Activated naive CD8-positive, alpha-beta T cell treated with anti-CD3 and anti-CD28 coated beads, Interleukin-2, amount 10 ng/mL, durations not matched to agents 7 days and 5 days (primary cell): ENCODE data around the gene KCNMA1. TPM values are rescaled to one million over a fixed set of nuclear protein-coding genes. Genes with fewer than 3 reads are reported as not detected.

Experiments
- ATAC-seq: fragments of 150-1000 bp; cut with Tn5 transposase; one replicate; pipeline ENCODE4 v1.10.0; 2021; ENCODE audit warnings: low read depth, moderate library complexity
- POLR2A ChIA-PET: fragments of 350-600 bp; sonication (Branson Sonifier 250); formaldehyde crosslinking; loops from one replicate; lab custom pipeline; 2021; ENCODE audit warnings: antibody characterized with exemption; lab: Charles Lee
- DNase-seq: peaks from one replicate; pipeline ENCODE4 v3.0.0; 2021
- H3K27ac Mint-ChIP-seq: one replicate; pipeline ENCODE4 v1.8.0; 2022; ENCODE audit warnings: mild to moderate bottlenecking, mixed read lengths
- H3K27me3 Mint-ChIP-seq: one replicate; pipeline ENCODE4 v1.8.0; 2022; ENCODE audit warnings: mild to moderate bottlenecking, moderate library complexity, mixed read lengths
- H3K36me3 Mint-ChIP-seq: one replicate; pipeline ENCODE4 v1.8.0; 2021; ENCODE audit warnings: mild to moderate bottlenecking, mixed read lengths
- H3K4me1 Mint-ChIP-seq: one replicate; pipeline ENCODE4 v1.8.0; 2021; ENCODE audit warnings: mixed read lengths
- H3K4me3 Mint-ChIP-seq: one replicate; pipeline ENCODE4 v1.8.0; 2022; ENCODE audit warnings: mild to moderate bottlenecking, moderate library complexity, mixed read lengths
- H3K9me3 Mint-ChIP-seq: one replicate; pipeline ENCODE4 v1.8.0; 2021; ENCODE audit warnings: mixed read lengths
- total RNA-seq, 2 experiments: library from RNA; stranded (reverse); gene quantifications; one replicate each; pipeline ENCODE4 v1.2.3, GENCODE V29; 2021

KCNMA1 gene
- total RNA-seq, 2 experiments from 2014 or later = 0.39 to 0.54 TPM

GRCh38 chr10:77333610-77334340, 303.8 kb downstream of the KCNMA1 start:
- Mint-ChIP-seq H3K9me3 (no peaks in the 10 kb centered on the region), H3K4me3 (no peak overlapping the region), H3K27ac (no peak overlapping the region), H3K27me3 (peaks cover 5% of the 10 kb centered on the region), H3K36me3 (no peaks in the 10 kb centered on the region), H3K4me1 (no peaks in the 10 kb centered on the region)
- ATAC-seq = no peak
- DNase-seq = no peak
- POLR2A ChIA-PET = no interaction called here

GRCh38 chr10:77332256-77332655, 305.4 kb downstream of the KCNMA1 start:
- POLR2A ChIA-PET = no interaction called here
- Mint-ChIP-seq H3K27ac (no peak overlapping the region), H3K27me3 (peaks cover 5% of the 10 kb centered on the region), H3K36me3 (no peaks in the 10 kb centered on the region), H3K9me3 (peaks cover 4% of the 10 kb centered on the region), H3K4me1 (no peaks in the 10 kb centered on the region), H3K4me3 (no peak overlapping the region)
- DNase-seq (no peak), ATAC-seq (no peak)

- no peak for ATAC-seq
- Mint-ChIP-seq H3K4me1 (no peaks in the 10 kb centered on the region), H3K4me3 (no peak overlapping the region), H3K9me3 (peaks cover 4% of the 10 kb centered on the region), H3K27ac (no peak overlapping the region), H3K27me3 (peaks cover 2% of the 10 kb centered on the region), H3K36me3 (no peaks in the 10 kb centered on the region)
- POLR2A ChIA-PET = no interaction called here
- peak; percentile 34 for DNase-seq
These were observed 309.3 kb downstream of the KCNMA1 start for GRCh38 chr10:77328272-77328816.

- no peaks in the 10 kb centered on the region for H3K36me3 Mint-ChIP-seq
- H3K27me3 Mint-ChIP-seq = peaks cover 3% of the 10 kb centered on the region
- H3K27ac Mint-ChIP-seq = no peak overlapping the region
- no peak for DNase-seq
- ATAC-seq = no peak
- H3K4me3 Mint-ChIP-seq = no peak overlapping the region
- POLR2A ChIA-PET = no interaction called here
- no peaks in the 10 kb centered on the region for H3K4me1 Mint-ChIP-seq
- peaks cover 4% of the 10 kb centered on the region for H3K9me3 Mint-ChIP-seq
These were observed 312.4 kb downstream of the KCNMA1 start for GRCh38 chr10:77325233-77325537.

- Mint-ChIP-seq H3K4me1 (no peaks in the 10 kb centered on the region), H3K36me3 (no peaks in the 10 kb centered on the region), H3K4me3 (no peak overlapping the region), H3K9me3 (no peaks in the 10 kb centered on the region), H3K27ac (no peak overlapping the region), H3K27me3 (peaks cover 2% of the 10 kb centered on the region)
- ATAC-seq (no peak), DNase-seq (no peak)
- POLR2A ChIA-PET = no interaction called here
These were observed 315.8 kb downstream of the KCNMA1 start for GRCh38 chr10:77321838-77322237.

GRCh38 chr10:77320971-77321471, 316.6 kb downstream of the KCNMA1 start:
- H3K36me3 Mint-ChIP-seq = no peaks in the 10 kb centered on the region

GRCh38 chr10:77319557-77319956, 318.1 kb downstream of the KCNMA1 start:
- no peak overlapping the region for H3K4me3 Mint-ChIP-seq
- H3K9me3 Mint-ChIP-seq = no peaks in the 10 kb centered on the region
- no peaks in the 10 kb centered on the region for H3K4me1 Mint-ChIP-seq
- H3K27ac Mint-ChIP-seq = no peak overlapping the region
- DNase-seq (no peak), ATAC-seq (no peak)
- no peaks in the 10 kb centered on the region for H3K36me3 Mint-ChIP-seq
- POLR2A ChIA-PET = no interaction called here
- H3K27me3 Mint-ChIP-seq = peaks cover 2% of the 10 kb centered on the region

More at GRCh38 chr10:77320971-77321471, 316.6 kb downstream of the KCNMA1 start:
- Mint-ChIP-seq H3K4me1 (no peaks in the 10 kb centered on the region), H3K27ac (no peak overlapping the region), H3K9me3 (no peaks in the 10 kb centered on the region), H3K27me3 (peaks cover 2% of the 10 kb centered on the region), H3K4me3 (no peak overlapping the region)
- ATAC-seq (no peak), DNase-seq (no peak)
- POLR2A ChIA-PET = no interaction called here

GRCh38 chr10:77318739-77319138, 318.9 kb downstream of the KCNMA1 start:
- H3K4me3 Mint-ChIP-seq = no peak overlapping the region
- POLR2A ChIA-PET = interaction anchor here (0.6 kb wide), 1 partner anchor 1910 kb away, joined by 4 read pairs; no protein-coding TSS in a partner anchor
- ATAC-seq (no peak), DNase-seq (no peak)
- no peaks in the 10 kb centered on the region for H3K36me3 Mint-ChIP-seq
- no peaks in the 10 kb centered on the region for H3K4me1 Mint-ChIP-seq
- no peaks in the 10 kb centered on the region for H3K9me3 Mint-ChIP-seq
- H3K27ac Mint-ChIP-seq = no peak overlapping the region
- peaks cover 2% of the 10 kb centered on the region for H3K27me3 Mint-ChIP-seq

GRCh38 chr10:77317221-77317620, 320.4 kb downstream of the KCNMA1 start:
- POLR2A ChIA-PET = no interaction called here
- no peak for DNase-seq
- Mint-ChIP-seq H3K4me1 (no peaks in the 10 kb centered on the region), H3K36me3 (no peaks in the 10 kb centered on the region), H3K27ac (no peak overlapping the region), H3K27me3 (peaks cover 2% of the 10 kb centered on the region), H3K9me3 (no peaks in the 10 kb centered on the region), H3K4me3 (no peak overlapping the region)
- no peak for ATAC-seq

GRCh38 chr10:77315496-77316129, 322.0 kb downstream of the KCNMA1 start:
- H3K9me3 Mint-ChIP-seq = no peaks in the 10 kb centered on the region
- H3K27ac Mint-ChIP-seq = no peak overlapping the region
- H3K4me1 Mint-ChIP-seq = no peaks in the 10 kb centered on the region
- H3K4me3 Mint-ChIP-seq = no peak overlapping the region
- no peaks in the 10 kb centered on the region for H3K36me3 Mint-ChIP-seq
- POLR2A ChIA-PET = no interaction called here
- DNase-seq (no peak), ATAC-seq (no peak)
- H3K27me3 Mint-ChIP-seq = no peaks in the 10 kb centered on the region

GRCh38 chr10:77313066-77313750, 324.4 kb downstream of the KCNMA1 start:
- Mint-ChIP-seq H3K36me3 (no peaks in the 10 kb centered on the region), H3K27ac (no peak overlapping the region), H3K27me3 (no peaks in the 10 kb centered on the region), H3K4me1 (no peaks in the 10 kb centered on the region), H3K9me3 (no peaks in the 10 kb centered on the region), H3K4me3 (no peak overlapping the region)
- ATAC-seq (no peak), DNase-seq (no peak)
- POLR2A ChIA-PET = no interaction called here

- Mint-ChIP-seq H3K4me1 (no peaks in the 10 kb centered on the region), H3K27ac (no peak overlapping the region), H3K36me3 (no peaks in the 10 kb centered on the region), H3K4me3 (no peak overlapping the region), H3K9me3 (no peaks in the 10 kb centered on the region), H3K27me3 (no peaks in the 10 kb centered on the region)
- DNase-seq (no peak), ATAC-seq (no peak)
- POLR2A ChIA-PET = no interaction called here
These were observed 326.4 kb downstream of the KCNMA1 start for GRCh38 chr10:77311186-77311585.

- no peaks in the 10 kb centered on the region for H3K9me3 Mint-ChIP-seq
- no peak for DNase-seq
- no peak for ATAC-seq
- no peaks in the 10 kb centered on the region for H3K36me3 Mint-ChIP-seq
- no peaks in the 10 kb centered on the region for H3K4me1 Mint-ChIP-seq
- no peaks in the 10 kb centered on the region for H3K27me3 Mint-ChIP-seq
- no peak overlapping the region for H3K4me3 Mint-ChIP-seq
- no peak overlapping the region for H3K27ac Mint-ChIP-seq
- POLR2A ChIA-PET = no interaction called here
These were observed 327.2 kb downstream of the KCNMA1 start for GRCh38 chr10:77310288-77310840.
